Osteocyte (in vitro differentiated cells): ENCODE data around the gene TMEM54. TPM values are rescaled to one million over a fixed set of nuclear protein-coding genes. Genes with fewer than 3 reads are reported as not detected.
"Not testable (repeated sequence)": the region's sequence is repeated elsewhere in the genome, so short reads cannot be mapped to it uniquely, and the experiment has no call there.

Source experiments
- DNase-seq: peaks from one replicate; pipeline ENCODE4 v3.0.0; 2021; ENCODE audit warnings: mixed read lengths; ENCODE audit not compliant: unreplicated experiment; ENCODE audit errors: extremely low spot score
- H3K27ac Mint-ChIP-seq: one replicate; pipeline ENCODE4 v1.8.0; 2021; ENCODE audit warnings: mild to moderate bottlenecking, mixed read lengths; ENCODE audit not compliant: unreplicated experiment
- H3K27me3 Mint-ChIP-seq: one replicate; pipeline ENCODE4 v1.8.0; 2021; ENCODE audit warnings: mixed read lengths; ENCODE audit not compliant: unreplicated experiment
- H3K36me3 Mint-ChIP-seq: one replicate; pipeline ENCODE4 v1.8.0; 2021; ENCODE audit warnings: mixed read lengths; ENCODE audit not compliant: unreplicated experiment
- H3K4me1 Mint-ChIP-seq: one replicate; pipeline ENCODE4 v1.8.0; 2021; ENCODE audit warnings: mixed read lengths; ENCODE audit not compliant: unreplicated experiment
- H3K4me3 Mint-ChIP-seq: one replicate; pipeline ENCODE4 v1.8.0; 2021; ENCODE audit warnings: mild to moderate bottlenecking, moderate library complexity, mixed read lengths; ENCODE audit not compliant: unreplicated experiment
- H3K9me3 Mint-ChIP-seq: one replicate; pipeline ENCODE4 v1.8.0; 2021; ENCODE audit warnings: mixed read lengths; ENCODE audit not compliant: unreplicated experiment
- total RNA-seq: library from RNA; stranded (reverse); gene quantifications from 2 replicates; pipeline ENCODE4 v1.2.1, GENCODE V29; 2021
- TF ChIP-seq, protein P1 (sequence below): fragments of 200-600 bp; sonication (generic); IDR thresholded peaks from 2 replicates; pipeline ENCODE4 v1.5.0; 2021; ENCODE audit warnings: antibody characterized with exemption, mild to moderate bottlenecking, moderate library complexity

TMEM54 gene
- total RNA-seq, 1 donor from 2014 or later: 7.3 TPM

- TF ChIP-seq, protein P1, sequence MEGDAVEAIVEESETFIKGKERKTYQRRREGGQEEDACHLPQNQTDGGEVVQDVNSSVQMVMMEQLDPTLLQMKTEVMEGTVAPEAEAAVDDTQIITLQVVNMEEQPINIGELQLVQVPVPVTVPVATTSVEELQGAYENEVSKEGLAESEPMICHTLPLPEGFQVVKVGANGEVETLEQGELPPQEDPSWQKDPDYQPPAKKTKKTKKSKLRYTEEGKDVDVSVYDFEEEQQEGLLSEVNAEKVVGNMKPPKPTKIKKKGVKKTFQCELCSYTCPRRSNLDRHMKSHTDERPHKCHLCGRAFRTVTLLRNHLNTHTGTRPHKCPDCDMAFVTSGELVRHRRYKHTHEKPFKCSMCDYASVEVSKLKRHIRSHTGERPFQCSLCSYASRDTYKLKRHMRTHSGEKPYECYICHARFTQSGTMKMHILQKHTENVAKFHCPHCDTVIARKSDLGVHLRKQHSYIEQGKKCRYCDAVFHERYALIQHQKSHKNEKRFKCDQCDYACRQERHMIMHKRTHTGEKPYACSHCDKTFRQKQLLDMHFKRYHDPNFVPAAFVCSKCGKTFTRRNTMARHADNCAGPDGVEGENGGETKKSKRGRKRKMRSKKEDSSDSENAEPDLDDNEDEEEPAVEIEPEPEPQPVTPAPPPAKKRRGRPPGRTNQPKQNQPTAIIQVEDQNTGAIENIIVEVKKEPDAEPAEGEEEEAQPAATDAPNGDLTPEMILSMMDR: no peak
- no peak for DNase-seq
- Mint-ChIP-seq H3K9me3 (peaks cover 4% of the 10 kb centered on the region), H3K4me3 (no peak overlapping the region), H3K27ac (no peak overlapping the region), H3K36me3 (no peaks in the 10 kb centered on the region), H3K4me1 (no peaks in the 10 kb centered on the region), H3K27me3 (peaks cover 11% of the 10 kb centered on the region)
Measured at GRCh38 chr1:32910319-32910718, 9.1 kb upstream of the TMEM54 start.

DNA sequence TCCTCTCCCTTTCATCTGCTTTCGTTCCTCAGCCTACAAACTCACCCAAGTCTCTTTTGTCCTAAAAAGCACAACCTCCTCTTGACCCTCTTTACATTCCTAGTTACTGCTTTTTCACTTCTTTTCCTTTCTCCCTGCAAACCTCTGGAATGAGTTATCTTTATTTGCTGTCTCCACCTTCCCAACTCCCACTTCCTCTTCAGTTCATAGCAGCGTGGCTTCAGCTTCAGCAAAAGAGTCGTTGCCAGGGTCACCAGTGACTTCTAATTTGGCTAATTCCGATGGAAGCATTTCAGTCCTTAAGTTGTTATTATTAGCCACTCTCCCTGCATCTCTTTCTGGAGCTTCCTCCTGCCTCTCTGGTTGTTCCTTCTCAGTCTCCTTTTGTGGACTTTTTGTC lies 6.2 kb upstream of the TMEM54 start:
- no peaks in the 10 kb centered on the region for H3K4me1 Mint-ChIP-seq
- H3K27me3 Mint-ChIP-seq: peaks cover 15% of the 10 kb centered on the region

GRCh38 chr1:32906654-32907053 lies 5.5 kb upstream of the TMEM54 start:
- Mint-ChIP-seq H3K27ac (no peak overlapping the region), H3K9me3 (peaks cover 4% of the 10 kb centered on the region), H3K36me3 (no peaks in the 10 kb centered on the region), H3K27me3 (peaks cover 18% of the 10 kb centered on the region), H3K4me1 (peaks cover 2% of the 10 kb centered on the region), H3K4me3 (no peak overlapping the region)
- TF ChIP-seq, protein P1: no peak
- no peak for DNase-seq

More for the DNA sequence above, 6.2 kb upstream of the TMEM54 start:
- DNase-seq: no peak
- H3K4me3 Mint-ChIP-seq: no peak overlapping the region
- no peaks in the 10 kb centered on the region for H3K36me3 Mint-ChIP-seq
- H3K27ac Mint-ChIP-seq: no peak overlapping the region
- H3K9me3 Mint-ChIP-seq: peaks cover 4% of the 10 kb centered on the region
- TF ChIP-seq, protein P1: no peak

- not testable (repeated sequence) for H3K4me3 Mint-ChIP-seq, DNase-seq, H3K4me1 Mint-ChIP-seq, H3K36me3 Mint-ChIP-seq, H3K27ac Mint-ChIP-seq, H3K9me3 Mint-ChIP-seq
- H3K27me3 Mint-ChIP-seq: peaks cover 18% of the 10 kb centered on the region
Measured at GRCh38 chr1:32905588-32905987, 4.4 kb upstream of the TMEM54 start.

DNA sequence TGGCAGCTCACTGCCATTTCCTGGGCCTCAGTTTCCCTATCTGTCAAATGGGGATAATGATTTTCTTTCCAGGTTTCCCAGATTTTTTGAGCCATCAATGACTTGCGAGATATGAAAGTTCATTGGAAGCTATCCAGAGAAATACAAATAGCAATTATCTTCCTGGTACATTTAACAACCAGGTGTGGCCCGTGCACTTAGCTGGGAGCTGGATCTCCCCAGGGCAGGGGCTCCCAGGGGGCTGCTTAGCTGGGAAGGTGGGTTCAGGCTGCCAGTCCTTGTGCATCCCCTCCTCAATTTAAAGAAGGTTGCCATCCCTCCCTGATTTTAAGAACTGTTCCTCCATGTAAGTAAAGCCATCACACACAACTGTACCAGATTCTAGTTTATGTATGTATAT lies 3.6 kb upstream of the TMEM54 start:
- Mint-ChIP-seq H3K27ac (no peak overlapping the region), H3K4me3 (no peak overlapping the region), H3K9me3 (no peaks in the 10 kb centered on the region), H3K36me3 (no peaks in the 10 kb centered on the region), H3K4me1 (peaks cover 9% of the 10 kb centered on the region), H3K27me3 (peaks cover 14% of the 10 kb centered on the region)
- no peak for DNase-seq
- TF ChIP-seq, protein P1: no peak
